HepG2 (cell line): Measurements from ENCODE around the gene LBX2. TPM values are rescaled to one million over a fixed set of nuclear protein-coding genes. Genes with fewer than 3 reads are reported as not detected.

ENCODE experiments used
- BCL6 ChIP-seq: IDR thresholded peaks from 2 replicates; pipeline ENCODE4 v1.6.1; 2016; ENCODE audit warnings: missing genetic modification reagents, missing compliant biosample characterization
- CBX5 ChIP-seq: sonication (generic); formaldehyde crosslinking; IDR thresholded peaks from 2 replicates; pipeline ENCODE4 v1.4.0; 2020; ENCODE audit warnings: missing genetic modification reagents, borderline replicate concordance
- CCAR2 ChIP-seq: fragments of 200-400 bp; formaldehyde crosslinking; optimal IDR thresholded peaks from 2 replicates; pipeline ENCODE3; 2018; ENCODE audit warnings: low read depth, mild to moderate bottlenecking, low read length, moderate library complexity
- E2F1 ChIP-seq: sonication (generic); formaldehyde crosslinking; IDR thresholded peaks from 2 replicates; pipeline ENCODE4 v1.5.0; 2020; ENCODE audit warnings: missing genetic modification reagents
- ELF3 ChIP-seq: IDR thresholded peaks from 2 replicates; pipeline ENCODE4 v1.6.1; 2016; ENCODE audit warnings: missing genetic modification reagents, missing compliant biosample characterization
- EP300 ChIP-seq, 3 experiments: sonication (generic) in 1 of 3; formaldehyde crosslinking in 1 of 3; IDR thresholded peaks; 2 replicates each; pipeline versions ENCODE4 v1.5.1 to v1.6.1; 2011 to 2020; ENCODE audit warnings: low read depth in 2 of 3, low read length in 2 of 3, borderline replicate concordance in 1 of 3, improper control_type of control experiment in 1 of 3, mild to moderate bottlenecking in 1 of 3, missing genetic modification reagents in 1 of 3, moderate library complexity in 1 of 3
- HMG20B ChIP-seq: conservative IDR thresholded peaks from 2 replicates; pipeline ENCODE4 v1.6.1; 2016; ENCODE audit warnings: missing genetic modification reagents, missing compliant biosample characterization
- KLF16 ChIP-seq, 2 experiments: sonication (generic) in 1 of 2; formaldehyde crosslinking in 1 of 2; IDR thresholded peaks; 2 replicates each; pipeline versions ENCODE4 v1.6.1 to v1.8.0; 2016 to 2023; ENCODE audit warnings: missing genetic modification reagents in 2 of 2, missing compliant biosample characterization in 1 of 2
- MLLT10 ChIP-seq: sonication (generic); formaldehyde crosslinking; IDR thresholded peaks from 2 replicates; pipeline ENCODE4 v1.4.0; 2020; ENCODE audit warnings: missing genetic modification reagents
- MYNN ChIP-seq: sonication (generic); formaldehyde crosslinking; IDR thresholded peaks from 2 replicates; pipeline ENCODE4 v1.4.0; 2020; ENCODE audit warnings: mild to moderate bottlenecking, low read depth, missing genetic modification reagents
- NCOR1 ChIP-seq: fragments of 200-600 bp; sonication (generic); IDR thresholded peaks from 2 replicates; pipeline ENCODE4 v1.7.0; 2017; ENCODE audit warnings: antibody characterized with exemption, low read length, borderline replicate concordance
- POLR2G ChIP-seq: fragments of 200-400 bp; formaldehyde crosslinking; IDR thresholded peaks from 2 replicates; pipeline ENCODE4 v1.6.1; 2018; ENCODE audit warnings: mild to moderate bottlenecking, low read depth, low read length, moderate library complexity
- SAP130 ChIP-seq: IDR thresholded peaks from 2 replicates; pipeline ENCODE4 v1.6.1; 2016; ENCODE audit warnings: low read depth
- SKIL ChIP-seq: sonication (generic); formaldehyde crosslinking; IDR thresholded peaks from 2 replicates; pipeline ENCODE4 v1.8.0; 2022; ENCODE audit warnings: missing genetic modification reagents, mild to moderate bottlenecking, moderate library complexity, borderline replicate concordance
- SMYD3 ChIP-seq: sonication (generic); formaldehyde crosslinking; IDR thresholded peaks from 2 replicates; pipeline ENCODE4 v1.8.1; 2023; ENCODE audit warnings: mild to moderate bottlenecking, missing genetic modification reagents
- TOE1 ChIP-seq: sonication (generic); formaldehyde crosslinking; IDR thresholded peaks from 2 replicates; pipeline ENCODE4 v1.4.0; 2020; ENCODE audit warnings: mild to moderate bottlenecking, missing genetic modification reagents
- ZFP1 ChIP-seq: IDR thresholded peaks from 2 replicates; pipeline ENCODE4 v1.6.1; 2016
- ZNF256 ChIP-seq: sonication (generic); formaldehyde crosslinking; conservative IDR thresholded peaks from 2 replicates; pipeline ENCODE4 v1.4.0; 2020; ENCODE audit warnings: missing genetic modification reagents
- ZNF747 ChIP-seq: sonication (generic); formaldehyde crosslinking; IDR thresholded peaks from 2 replicates; pipeline ENCODE4 v1.8.1; 2023; ENCODE audit warnings: missing genetic modification reagents, mild to moderate bottlenecking, borderline replicate concordance
- polyA plus RNA-seq, 8 experiments: library from polyadenylated mRNA; depleted of rRNA in 3 of 8; stranded (reverse) in 7 of 8; unstranded in 1 of 8; fragments of >200 nt; fragmentation: Illumina TruSeq in 4 of 8; extraction: Trizol in 4 of 8; gene quantifications; 2 replicates each; pipeline versions ENCODE4 v1.2.1 to v1.2.3, GENCODE V29; 2011 to 2016; ENCODE audit warnings: low read depth in 4 of 8, missing spikeins in 1 of 8, mixed read lengths in 1 of 8; ENCODE audit not compliant: insufficient read depth in 1 of 8
- total RNA-seq, 5 experiments: library from RNA; depleted of rRNA; stranded (reverse); fragments of >200 nt; fragmentation: Illumina TruSeq; extraction: Trizol; gene quantifications; 2 replicates each; pipeline ENCODE4 v1.2.3, GENCODE V29; 2016; ENCODE audit warnings: low read depth in 1 of 5

Gene LBX2
- total and polyA plus RNA-seq, 2 of the 13 experiments (the other 11 are each of a cell fraction or from before 2014, with no cell fraction given) = 6.4 to 8.1 TPM

DNA sequence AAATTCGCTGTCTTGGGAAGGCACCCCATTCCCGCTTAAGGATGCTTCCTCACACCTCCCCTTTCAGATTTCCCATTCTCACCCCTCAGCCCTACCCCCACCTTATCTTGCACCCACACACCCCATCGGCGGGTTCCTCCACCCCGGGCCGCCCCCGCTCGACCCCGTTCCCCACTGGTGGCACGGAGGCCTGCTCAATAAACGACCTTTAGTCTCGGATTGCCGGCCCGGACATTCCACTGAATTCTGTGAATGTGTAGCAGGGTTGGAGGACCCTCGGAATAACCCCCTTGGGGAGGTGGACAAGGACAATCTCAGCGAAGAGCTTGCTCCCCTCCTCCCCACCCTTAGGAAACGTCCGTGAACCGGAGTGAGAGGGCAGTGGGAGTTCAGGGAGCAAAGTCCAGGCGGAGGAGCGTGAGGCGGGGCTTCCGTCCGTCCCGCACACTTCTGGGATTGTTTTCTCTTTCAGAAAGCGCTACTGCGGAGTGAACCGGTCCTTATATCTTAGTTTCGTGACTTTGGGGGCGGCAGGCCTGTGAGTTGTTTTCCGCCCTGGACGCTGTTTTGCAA is 2.8 kb upstream of the LBX2 start (continued):
- TF ChIP-seq MLLT10 = no peak
- peak; percentile 85 for TF ChIP-seq BCL6
- peak; percentile 94 for TF ChIP-seq SKIL
- no peak for TF ChIP-seq SMYD3 (CRISPR knock-in tag)
- no peak; the same call in 1 of the 2 replicates for TF ChIP-seq ZNF256 (CRISPR knock-in tag)
- TF ChIP-seq CCAR2 = no peak
- TF ChIP-seq HMG20B (CRISPR knock-in tag) = peak; percentile 78
- 0 out of 2 replicates have a peak, but pooled peaks have one; percentile 49 for TF ChIP-seq ELF3 (CRISPR knock-in tag)
- TF ChIP-seq E2F1 (CRISPR knock-in tag) = peak; percentile 11; the same call in 1 of the 2 replicates
- no peak for TF ChIP-seq MYNN
- peak; percentile 53; the same call in 1 of the 2 replicates for TF ChIP-seq CBX5 (CRISPR knock-in tag)
- peak; percentile 97 for TF ChIP-seq NCOR1
- peak in 1 of 2 experiments; percentile 53; a peak in 1 of 4 replicates for TF ChIP-seq KLF16 (CRISPR knock-in tag; IDR thresholded peaks at IDR 0.05)
- TF ChIP-seq POLR2G = peak; percentile 96
- peak; percentile 91 for TF ChIP-seq SAP130 (CRISPR knock-in tag)
- 0 out of 2 replicates have a peak, but pooled peaks have one; percentile 64 for TF ChIP-seq ZFP1
- TF ChIP-seq ZNF747 (CRISPR knock-in tag) = 0 out of 2 replicates have a peak, but pooled peaks have one; percentile 19
- TF ChIP-seq EP300 (IDR thresholded peaks at IDR 0.05; ENCODE audit: low read depth in 2 of 2, low read length in 2 of 2) = peak; percentile 73; a peak in 3 of 4 replicates
- peak; percentile 75 for TF ChIP-seq EP300 (CRISPR knock-in tag; IDR thresholded peaks at IDR 0.05; ENCODE audit: borderline replicate concordance)
- TF ChIP-seq TOE1 (CRISPR knock-in tag) = peak; percentile 25; the same call in 1 of the 2 replicates
